ENCODE measurements around the gene ECHDC3. TPM values are rescaled to one million over a fixed set of nuclear protein-coding genes. Genes with fewer than 3 reads are reported as not detected.

ECHDC3 gene
- total RNA-seq, 4 donors from 2014 or later: 138 to 577 (median 292) TPM

GRCh38 chr10:11797847-11798633, 55.9 kb downstream of the ECHDC3 start:
- no peak for ATAC-seq (ENCODE audit: low FRiP score)
- TF ChIP-seq, protein P1, sequence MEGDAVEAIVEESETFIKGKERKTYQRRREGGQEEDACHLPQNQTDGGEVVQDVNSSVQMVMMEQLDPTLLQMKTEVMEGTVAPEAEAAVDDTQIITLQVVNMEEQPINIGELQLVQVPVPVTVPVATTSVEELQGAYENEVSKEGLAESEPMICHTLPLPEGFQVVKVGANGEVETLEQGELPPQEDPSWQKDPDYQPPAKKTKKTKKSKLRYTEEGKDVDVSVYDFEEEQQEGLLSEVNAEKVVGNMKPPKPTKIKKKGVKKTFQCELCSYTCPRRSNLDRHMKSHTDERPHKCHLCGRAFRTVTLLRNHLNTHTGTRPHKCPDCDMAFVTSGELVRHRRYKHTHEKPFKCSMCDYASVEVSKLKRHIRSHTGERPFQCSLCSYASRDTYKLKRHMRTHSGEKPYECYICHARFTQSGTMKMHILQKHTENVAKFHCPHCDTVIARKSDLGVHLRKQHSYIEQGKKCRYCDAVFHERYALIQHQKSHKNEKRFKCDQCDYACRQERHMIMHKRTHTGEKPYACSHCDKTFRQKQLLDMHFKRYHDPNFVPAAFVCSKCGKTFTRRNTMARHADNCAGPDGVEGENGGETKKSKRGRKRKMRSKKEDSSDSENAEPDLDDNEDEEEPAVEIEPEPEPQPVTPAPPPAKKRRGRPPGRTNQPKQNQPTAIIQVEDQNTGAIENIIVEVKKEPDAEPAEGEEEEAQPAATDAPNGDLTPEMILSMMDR (IDR thresholded peaks at IDR 0.05): no peak
- no peak for DNase-seq (ENCODE audit: low spot score)

GRCh38 chr10:11798845-11799735, 56.9 kb downstream of the ECHDC3 start:
- ATAC-seq (ENCODE audit: low FRiP score) (no peak), DNase-seq (ENCODE audit: low spot score) (no peak)
- TF ChIP-seq, protein P1 (IDR thresholded peaks at IDR 0.05): no peak

DNA sequence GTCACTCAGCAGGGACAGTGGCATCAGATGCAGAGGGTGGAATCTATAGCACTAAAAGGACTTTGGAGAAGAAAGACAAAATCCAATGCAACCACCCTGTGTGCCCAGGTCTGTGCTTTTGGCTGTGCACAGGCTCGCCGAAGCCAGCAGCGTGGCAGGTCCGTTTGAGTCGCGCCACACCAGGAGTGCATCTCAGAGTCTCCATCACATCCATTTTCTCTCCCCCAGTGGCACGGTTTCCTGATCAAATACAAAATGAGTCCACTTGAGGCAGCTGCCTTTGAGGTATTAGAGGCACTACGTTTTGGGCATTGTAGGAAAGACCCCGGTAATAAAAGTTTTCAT, 57.5 kb downstream of the ECHDC3 start:
- ATAC-seq (ENCODE audit: low FRiP score) (no peak), DNase-seq (ENCODE audit: low spot score) (no peak)
- TF ChIP-seq, protein P1 (IDR thresholded peaks at IDR 0.05): no peak

GRCh38 chr10:11804336-11804735, 62.2 kb downstream of the ECHDC3 start:
- TF ChIP-seq, protein P1 (IDR thresholded peaks at IDR 0.05): no peak
- ATAC-seq (ENCODE audit: low FRiP score): no peak
- DNase-seq (ENCODE audit: low spot score): no peak

GRCh38 chr10:11805792-11806191, 63.6 kb downstream of the ECHDC3 start:
- ATAC-seq (ENCODE audit: low FRiP score) (no peak), DNase-seq (ENCODE audit: low spot score) (no peak)
- TF ChIP-seq, protein P1 (IDR thresholded peaks at IDR 0.05): no peak

- ATAC-seq (ENCODE audit: low FRiP score) (no peak), DNase-seq (ENCODE audit: low spot score) (no peak)
- TF ChIP-seq, protein P1 (IDR thresholded peaks at IDR 0.05): no peak
These were observed 64.5 kb downstream of the ECHDC3 start for GRCh38 chr10:11806706-11807105.
